NCI-H510A (cell line): Measurements from ENCODE around the gene MTMR10.

ENCODE experiments used
- DNase-seq: peaks from one replicate; lab custom pipeline; 2025; lab: John Stamatoyannopoulos, UW

The MTMR10 gene, protein sequence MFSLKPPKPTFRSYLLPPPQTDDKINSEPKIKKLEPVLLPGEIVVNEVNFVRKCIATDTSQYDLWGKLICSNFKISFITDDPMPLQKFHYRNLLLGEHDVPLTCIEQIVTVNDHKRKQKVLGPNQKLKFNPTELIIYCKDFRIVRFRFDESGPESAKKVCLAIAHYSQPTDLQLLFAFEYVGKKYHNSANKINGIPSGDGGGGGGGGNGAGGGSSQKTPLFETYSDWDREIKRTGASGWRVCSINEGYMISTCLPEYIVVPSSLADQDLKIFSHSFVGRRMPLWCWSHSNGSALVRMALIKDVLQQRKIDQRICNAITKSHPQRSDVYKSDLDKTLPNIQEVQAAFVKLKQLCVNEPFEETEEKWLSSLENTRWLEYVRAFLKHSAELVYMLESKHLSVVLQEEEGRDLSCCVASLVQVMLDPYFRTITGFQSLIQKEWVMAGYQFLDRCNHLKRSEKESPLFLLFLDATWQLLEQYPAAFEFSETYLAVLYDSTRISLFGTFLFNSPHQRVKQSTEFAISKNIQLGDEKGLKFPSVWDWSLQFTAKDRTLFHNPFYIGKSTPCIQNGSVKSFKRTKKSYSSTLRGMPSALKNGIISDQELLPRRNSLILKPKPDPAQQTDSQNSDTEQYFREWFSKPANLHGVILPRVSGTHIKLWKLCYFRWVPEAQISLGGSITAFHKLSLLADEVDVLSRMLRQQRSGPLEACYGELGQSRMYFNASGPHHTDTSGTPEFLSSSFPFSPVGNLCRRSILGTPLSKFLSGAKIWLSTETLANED

DNA sequence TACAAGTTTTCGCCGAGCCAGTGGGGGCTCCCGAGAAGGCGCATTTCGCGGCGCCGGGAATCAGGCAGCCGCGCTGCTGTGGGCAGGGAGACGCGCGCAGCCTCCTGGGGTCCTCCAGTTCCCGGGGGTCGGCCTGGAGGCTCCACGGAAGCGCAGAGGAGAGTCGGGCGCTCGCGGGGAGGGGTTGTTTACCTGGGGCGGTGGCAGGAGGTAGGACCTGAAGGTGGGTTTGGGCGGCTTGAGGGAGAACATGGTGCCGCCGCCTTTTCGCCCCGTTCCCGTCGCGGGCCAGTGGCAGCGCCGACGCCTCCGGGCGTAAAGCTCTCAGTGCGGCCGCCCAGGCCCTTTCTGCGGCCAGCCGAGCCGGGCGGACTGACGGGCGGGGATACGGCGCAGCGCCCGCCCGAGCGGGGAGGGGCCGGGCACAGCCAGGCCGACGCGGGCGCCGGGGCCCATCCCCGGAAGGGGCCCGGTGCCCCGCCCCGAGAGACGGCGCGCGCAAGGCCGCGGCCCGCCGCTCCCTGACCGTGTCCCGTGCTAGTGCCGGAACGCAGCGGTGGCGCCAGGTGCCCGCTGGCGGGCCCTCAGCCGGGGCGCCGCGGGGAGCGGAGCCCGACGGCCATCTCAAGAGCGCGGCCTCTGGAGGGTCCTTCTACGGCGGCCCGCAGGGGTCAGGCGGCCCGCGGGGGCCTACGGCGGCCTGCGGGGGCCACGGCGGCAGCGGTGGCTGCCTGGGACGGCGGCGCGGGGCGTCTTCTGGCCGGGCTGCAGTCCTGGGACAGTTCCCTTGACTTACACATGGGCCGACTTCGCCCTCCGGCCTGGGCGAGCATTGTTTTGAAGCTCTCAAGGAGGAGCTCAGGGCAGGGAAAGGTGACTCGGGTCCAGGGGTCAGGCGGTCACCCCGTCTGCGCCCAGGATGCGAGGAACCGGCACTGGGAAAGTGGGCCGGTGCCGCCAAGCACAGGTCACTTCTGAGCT is at the start of gene MTMR10:
Gene MTMR10 (minus strand): TSS at position 374 of the 981 bp plus-strand sequence. CDS start 122 bp downstream, at position 252.
- peak; percentile 40 for DNase-seq

DNA sequence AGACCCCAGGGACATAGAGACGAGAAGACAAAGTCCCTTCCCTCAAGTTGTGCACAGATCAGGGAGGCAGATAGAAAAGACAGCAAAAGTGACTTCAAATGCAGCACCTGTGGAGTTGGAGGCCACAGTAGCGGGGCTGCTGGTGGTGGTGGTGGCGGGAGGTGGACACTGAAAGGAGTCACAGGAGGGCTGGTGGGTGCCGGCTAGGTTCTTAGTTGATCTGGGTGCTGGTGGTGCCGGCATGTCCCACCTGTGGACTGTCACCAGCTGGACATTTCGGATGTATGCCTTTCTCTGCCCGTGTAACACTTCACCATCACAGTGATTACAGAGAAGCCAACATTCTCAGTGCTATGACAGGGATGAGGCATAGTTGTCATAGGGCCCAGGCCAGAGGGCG is 49.2 kb upstream of the MTMR10 start:
- no peak for DNase-seq

DNA sequence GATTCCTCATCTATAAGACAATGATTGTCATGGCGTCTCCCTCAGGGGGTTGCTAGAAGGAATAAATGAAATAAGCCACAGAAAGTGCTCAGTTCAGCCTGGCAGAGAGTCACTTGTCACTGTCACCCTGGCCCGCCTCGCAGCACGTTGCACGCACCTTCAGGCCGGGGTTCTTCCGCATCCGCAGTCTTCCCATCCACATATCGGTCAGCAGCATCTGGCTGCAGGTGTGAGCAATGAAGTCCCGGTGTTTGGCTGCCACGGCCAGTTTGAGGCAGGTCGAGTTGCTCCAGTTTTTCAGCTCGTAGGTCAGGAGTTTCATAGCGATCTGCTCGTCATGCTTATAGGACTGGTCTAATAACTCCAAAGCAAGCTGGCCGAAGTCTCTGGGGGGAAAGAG is 48.5 kb upstream of the MTMR10 start:
- no peak for DNase-seq

DNA sequence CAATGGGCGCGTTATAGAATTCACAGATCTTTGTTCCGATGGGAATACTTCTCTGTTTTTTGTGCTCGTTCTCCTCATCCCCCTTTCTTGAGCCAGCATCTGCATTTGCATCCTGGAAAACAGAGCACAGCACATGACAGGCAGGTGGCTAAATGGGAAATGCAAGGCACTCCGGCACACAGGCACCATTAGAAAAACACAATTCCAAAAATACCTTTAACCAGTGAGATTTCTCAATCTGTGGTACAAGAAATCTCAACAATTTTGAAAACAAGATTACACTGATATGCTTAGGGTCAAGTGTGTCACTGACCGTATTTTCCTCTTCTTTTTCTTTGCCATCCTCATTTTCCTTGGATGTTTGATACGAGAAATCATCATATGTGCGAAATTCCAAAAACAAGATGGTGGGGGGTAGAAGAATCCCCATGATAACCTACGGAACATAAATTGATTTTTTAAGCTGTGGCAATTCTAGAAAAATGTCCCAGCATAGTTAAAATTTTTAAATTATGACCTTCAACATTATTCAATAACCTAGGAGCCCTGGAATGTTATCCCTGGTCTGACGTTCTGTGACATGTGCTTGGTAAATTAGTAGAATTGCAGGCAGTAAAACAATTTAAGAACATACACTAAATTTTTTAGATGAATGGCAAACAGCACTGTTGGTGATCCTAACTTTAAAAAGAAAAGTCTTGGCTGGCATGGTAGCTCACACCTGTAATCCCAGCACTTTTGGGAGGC is 46.5 kb upstream of the MTMR10 start:
- DNase-seq = no peak

DNA sequence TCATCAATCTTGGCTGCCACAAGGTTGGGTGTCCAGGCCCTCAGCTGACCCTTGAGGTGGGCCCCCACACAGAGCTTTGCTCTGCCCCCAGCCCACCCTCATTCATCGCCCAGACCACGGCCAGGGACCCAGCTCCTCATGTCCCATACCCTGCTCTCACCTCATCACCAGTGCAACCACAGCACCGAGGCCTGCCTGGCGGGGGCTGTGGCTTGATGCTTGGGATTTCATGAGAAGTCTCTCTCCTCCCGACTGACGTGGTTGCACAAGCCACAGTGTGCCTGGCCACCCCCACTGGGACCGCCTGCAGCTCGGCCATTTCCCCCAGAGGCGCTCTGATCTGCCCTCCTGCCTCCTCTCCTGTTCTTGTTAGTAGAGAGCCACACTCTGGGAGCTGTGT is 45.4 kb upstream of the MTMR10 start:
- DNase-seq = no peak

DNA sequence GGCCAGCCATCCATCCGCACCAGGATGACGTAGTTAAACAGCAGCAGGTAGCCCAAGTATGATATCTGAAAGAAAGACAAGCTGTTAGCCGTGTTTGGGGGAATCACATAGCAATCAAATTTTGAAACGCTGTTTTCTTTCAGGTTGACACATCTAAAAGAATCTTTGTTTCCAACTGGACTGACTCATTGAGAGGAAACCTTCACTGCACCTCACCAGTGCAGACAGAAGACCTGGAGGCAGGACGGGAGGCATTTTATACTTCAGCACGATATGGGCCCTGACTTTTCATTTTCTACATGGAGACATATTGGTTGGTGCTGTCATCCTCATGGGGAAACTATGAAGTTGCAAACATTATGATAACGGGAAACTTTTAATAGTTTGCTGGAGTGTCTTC is 44.2 kb upstream of the MTMR10 start:
- DNase-seq = no peak

DNA sequence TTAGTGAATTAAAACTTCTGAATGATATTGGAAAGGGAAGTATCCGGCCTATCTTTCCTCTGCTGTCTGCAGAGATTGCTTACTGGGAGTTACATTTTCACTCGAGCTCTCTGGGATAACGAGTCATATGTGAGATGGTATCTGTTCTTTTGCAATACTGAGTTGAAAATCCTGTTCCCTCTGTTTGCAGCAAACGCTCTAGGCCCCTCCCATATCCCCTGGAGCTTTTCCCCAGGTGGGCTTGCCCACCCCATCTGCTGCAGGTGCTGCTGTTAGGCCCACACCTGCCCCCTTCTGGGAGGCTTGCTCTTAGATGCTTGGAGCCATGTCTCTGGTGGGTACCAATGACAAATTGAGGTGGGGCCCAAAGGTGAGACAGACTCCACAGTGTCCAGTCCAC is 42.7 kb upstream of the MTMR10 start:
- DNase-seq = no peak

DNA sequence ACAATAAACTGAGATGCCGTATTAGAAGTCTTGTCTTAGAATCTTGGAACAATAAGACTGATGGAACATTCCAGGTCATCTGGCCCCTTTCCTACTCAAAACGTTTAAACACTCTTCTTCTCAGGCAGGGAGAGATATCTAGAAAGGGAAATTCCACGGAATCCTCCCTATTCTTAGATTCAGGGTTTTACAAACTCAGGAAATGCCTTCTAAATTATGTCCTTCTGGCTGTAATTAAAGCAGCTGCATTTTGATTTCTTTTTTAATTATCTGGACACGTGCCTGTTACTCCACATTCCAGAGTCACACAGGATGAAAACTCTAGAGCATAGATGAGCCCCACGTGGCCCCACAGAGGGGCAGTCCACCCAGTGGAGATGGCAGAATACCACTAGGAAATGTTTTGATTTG is 41.5 kb upstream of the MTMR10 start:
- DNase-seq = no peak

DNA sequence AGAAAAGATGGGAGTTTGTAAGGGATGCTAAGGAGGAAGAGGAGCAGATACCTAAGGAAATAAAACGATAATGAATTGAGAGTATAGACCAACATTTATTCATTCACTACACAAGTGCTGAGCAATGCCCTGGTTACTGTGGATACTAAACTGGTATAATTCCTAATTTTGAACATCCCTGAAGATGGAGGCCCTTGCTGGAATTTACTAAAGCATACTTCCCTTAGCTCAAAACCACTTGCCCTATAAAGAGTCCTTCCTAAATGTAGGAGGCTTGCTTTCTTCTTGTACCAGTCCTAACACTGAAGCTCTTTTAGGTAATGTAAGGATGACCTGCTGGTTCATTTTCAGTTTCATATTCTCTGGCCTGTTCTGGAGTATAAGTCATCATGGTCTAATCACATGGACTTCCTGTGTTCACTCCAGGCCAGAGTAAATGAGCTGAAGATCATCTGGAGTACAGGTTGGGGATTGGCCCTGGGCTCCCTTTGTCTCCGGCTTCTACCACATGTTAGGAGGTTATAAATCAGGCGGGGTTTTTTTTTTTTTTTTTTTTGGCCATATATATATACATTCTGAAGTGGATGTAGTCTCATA is 40.1 kb upstream of the MTMR10 start:
- DNase-seq = no peak

DNA sequence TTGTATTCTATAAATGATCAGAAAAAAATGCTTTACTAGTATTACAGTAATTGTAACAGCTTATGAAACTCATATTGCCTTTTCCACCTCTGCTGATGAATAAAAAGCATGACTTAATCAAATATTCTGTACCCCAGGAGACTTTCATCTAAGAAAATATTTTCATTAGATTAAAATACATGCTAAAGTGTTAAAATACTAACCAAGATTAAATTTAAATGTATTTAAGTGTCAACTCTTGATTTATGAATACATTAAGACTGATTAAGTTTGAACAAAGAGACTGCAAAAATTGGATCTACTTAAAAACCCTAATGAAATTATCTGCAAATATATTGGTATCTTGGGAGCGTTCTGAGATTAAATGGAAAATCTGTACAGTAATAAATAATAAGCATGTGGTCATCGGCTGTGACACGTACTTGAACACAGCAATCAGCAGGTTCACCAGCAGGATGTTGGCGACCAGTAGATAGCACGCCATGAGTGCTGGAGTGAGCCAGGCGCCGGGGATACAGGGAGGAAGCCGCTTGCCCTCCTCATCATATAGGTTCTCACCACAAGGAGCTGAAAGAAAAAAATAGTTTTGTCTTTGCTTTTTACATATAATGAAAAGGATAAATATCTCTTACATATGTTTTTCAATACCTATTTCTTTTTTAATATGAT is 36.6 kb upstream of the MTMR10 start:
- DNase-seq = no peak

DNA sequence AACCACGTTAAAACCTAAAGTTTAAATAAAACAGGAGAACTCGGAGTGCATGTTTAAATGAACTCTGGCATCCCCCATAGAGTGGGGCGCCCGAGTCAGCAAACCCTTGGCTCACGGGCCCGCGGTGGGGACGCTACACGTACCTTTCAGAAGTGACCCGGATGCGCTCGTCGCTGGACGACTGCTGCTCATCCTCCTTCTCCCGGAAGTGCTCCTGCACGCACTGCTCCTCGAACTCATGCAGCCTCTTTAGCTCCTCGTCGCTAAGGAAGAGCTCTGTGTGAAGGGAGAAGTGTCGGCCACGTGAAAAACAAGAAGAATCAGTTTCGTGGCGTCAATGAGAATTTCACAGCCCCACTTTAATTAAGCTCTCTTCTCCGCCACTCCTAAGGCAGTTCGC is 34.6 kb upstream of the MTMR10 start:
- no peak for DNase-seq

DNA sequence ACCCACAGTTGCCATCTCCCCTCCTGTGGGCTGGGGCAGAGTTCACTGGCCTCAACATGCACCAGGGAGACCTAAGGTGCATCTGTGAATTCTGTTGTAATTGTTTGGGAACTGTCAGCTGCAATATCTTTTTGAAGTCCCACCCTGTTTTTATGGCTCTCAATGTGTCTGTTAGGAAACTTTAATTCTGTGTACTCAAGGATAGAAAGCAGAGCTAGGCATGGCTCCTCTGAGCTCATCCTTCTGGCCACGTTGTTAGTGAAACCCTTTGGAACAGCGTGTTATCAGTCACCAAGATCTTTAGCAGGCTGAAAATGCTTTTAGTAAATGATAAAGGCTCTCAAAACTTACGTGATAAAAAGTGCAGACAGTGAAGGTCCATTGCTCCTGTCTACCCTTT is 33.6 kb upstream of the MTMR10 start:
- no peak for DNase-seq

DNA sequence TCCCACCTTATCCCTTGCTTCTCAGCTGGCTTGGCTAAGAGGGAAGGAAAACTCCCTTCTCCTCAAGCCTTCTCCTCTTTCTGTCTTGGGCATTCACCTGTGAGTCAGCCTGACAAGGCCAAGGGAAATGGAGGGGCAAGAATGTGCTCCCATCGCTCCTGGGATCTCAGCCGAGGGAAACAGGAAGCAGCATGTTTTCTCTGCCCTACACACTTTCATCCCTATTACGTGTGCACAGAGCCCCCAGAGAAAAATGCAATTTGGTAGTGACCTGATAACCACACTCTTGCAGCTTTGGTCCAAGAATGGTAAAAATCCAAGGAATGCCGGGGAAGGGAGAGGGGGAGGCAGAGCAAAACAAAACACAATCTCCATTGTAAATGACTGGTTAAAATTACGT is 32.9 kb upstream of the MTMR10 start:
- DNase-seq = no peak

DNA sequence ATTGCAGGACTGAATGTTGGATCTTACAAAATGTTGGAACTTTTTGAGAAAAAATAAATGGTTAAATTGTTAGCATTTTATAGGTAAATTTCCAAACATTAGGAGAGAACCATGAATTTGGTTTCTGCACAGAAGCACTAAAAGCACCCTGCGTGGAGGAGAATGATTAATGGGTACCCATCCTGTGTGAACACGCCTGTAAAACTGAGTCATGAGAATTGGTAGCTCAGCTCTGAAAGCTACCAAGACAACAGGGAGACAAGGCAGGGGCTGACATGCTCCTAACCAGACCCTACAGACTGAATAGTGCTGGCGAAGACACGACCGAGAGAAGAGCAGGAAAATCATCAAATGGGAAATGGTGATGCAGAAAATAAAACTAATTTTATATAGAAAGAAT is 32.4 kb upstream of the MTMR10 start:
- no peak for DNase-seq

DNA sequence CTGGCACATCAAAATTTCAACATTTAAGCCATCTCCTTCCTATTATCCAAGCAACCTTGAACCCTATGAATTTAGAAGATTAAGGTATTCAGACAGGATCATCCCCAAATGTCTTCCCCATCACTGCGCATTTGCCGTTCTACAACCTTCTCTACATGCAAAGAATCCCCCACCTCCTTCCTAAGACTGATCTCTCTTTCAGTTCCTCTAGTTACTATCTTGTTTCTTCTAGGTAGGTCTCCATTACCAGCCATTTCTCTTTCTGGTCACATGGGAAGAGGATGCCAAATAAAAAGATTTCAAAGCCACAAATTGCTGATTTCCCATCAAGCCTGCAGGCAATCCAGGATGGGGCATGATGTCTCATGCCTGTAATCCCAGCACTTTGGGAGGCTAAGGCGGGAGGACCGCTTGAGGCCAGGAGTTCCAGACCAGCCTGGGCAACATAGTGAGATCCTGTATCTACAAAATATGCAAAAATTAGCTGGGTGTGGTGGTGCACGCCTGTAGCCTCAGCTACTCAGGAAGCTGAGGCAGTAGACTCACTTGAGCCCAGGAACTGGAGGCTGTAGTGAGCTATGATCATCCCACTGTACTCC is 29.7 kb upstream of the MTMR10 start:
- DNase-seq = no peak

DNA sequence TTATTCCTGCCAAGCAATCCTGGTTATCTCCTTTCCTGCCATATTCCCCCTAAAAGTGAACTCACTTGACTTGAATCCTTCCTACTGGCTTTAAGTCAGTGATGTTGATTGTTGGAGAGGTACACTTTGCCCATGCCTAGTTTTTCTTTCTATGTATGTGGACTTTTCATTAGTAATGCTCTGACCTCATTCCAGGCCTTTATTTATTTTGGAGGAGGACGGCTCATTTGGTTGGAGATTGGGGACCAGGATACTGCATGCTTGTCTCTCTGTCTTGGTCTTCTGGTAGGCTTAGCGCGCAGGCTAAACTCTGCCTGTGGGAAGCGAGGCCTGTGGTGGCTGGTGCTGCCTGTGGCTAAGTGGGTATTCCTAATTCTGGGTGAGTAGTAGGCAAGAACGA is 29.1 kb upstream of the MTMR10 start:
- DNase-seq = no peak

DNA sequence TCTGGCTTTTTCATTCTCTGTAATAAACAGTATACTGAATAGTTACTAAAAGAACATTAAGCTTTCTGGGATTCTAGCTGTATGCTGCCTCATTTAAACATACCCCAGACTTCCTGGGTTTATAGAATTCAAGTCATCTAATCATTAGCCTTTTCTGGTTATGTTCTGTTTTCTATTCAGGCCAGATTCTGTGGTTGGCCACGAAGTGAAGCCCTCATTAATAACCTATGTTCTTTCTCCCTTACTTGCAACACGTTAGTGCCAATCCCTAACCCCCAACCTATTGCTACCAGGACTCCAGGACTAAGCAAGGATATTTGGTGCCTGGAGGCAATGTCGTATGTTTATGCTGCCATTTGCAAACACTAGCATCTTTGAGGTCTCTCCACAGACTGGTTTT is 28.6 kb upstream of the MTMR10 start:
- DNase-seq = no peak

DNA sequence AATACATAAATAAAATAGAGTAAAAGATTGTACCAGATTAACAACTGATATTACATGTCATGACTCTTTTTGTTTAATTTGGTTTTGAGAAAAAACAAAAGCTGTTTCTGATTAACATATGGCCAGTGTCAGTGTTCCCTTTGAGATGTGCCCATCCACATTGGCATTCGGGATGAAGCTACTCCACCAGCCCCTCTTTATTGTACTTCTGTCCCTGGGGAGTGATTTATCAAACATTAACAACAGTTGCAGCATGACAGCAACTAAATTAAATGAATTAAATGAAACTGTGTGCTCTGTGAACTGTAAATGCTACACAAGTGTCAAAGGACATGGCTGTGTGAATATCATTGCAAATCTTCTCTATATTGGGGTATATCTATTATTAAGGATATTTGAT is 25.9 kb upstream of the MTMR10 start:
- DNase-seq = no peak

DNA sequence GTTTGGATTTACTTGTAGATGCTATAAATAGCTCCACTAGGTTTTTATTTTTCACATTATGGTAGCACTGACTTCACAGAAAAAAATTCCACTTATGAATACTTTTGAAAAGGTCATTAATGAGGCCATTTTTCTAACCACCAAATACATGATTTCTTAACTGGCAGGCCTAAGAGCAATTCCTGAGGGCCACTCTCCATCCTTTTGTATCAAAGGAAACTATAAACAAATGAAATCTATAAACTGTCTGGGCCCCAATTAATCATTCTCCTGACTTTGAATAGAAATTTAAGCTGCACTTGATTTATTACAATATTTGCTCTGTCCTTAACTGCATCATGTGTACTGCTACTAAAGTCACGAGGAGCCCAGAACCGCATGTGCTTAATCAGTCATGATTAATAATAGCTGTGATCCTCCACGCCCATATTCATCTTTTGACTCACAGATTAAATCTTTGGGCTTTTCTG is 25.1 kb upstream of the MTMR10 start:
- DNase-seq = no peak

DNA sequence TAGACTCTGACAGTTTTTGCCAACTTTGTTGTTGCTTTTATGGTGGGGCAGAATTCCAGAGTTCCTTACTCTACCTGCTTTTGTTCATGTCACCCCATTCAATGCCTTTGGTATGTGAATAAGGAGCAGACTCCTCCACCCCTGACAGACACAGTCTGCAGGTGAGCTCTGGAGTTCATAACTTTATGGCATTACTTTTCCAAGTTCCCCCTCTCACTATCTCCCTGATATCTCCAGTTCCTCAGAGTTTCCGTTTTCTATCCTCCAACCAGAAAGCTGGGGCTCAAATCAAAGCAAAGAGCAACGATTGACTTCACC is 23.1 kb upstream of the MTMR10 start:
- DNase-seq = no peak
